GM12892 (cell line): Measurements from ENCODE around the gene ARHGAP21.

Source experiments
- DNase-seq: peaks from one replicate; pipeline ENCODE4 v3.0.0; 2011; ENCODE audit not compliant: insufficient read length
- FAIRE-seq: peaks from 2 replicates; lab custom pipeline; 2011; peaks lifted over from hg19 to GRCh38; lab: Jason Lieb, UNC
- POLR2A ChIP-seq: IDR thresholded peaks from 2 replicates; pipeline ENCODE4 v1.6.1; 2011; ENCODE audit warnings: low read depth, low read length, control low read depth
- POLR2AphosphoS5 ChIP-seq: IDR thresholded peaks from 2 replicates; pipeline ENCODE4 v1.6.1; 2011; ENCODE audit warnings: low read depth, low read length, control low read depth
- TAF1 ChIP-seq: IDR thresholded peaks from 2 replicates; pipeline ENCODE4 v1.6.1; 2011; ENCODE audit warnings: low read depth, mild to moderate bottlenecking, control low read depth, low read length, borderline replicate concordance

The ARHGAP21 gene

GRCh38 chr10:24617771-24618396 is 105.8 kb downstream of the ARHGAP21 start:
- TF ChIP-seq TAF1, result no peak
- no peak for TF ChIP-seq POLR2AphosphoS5
- no peak for TF ChIP-seq POLR2A
- FAIRE-seq (peak; percentile 60), DNase-seq (no peak)

DNA sequence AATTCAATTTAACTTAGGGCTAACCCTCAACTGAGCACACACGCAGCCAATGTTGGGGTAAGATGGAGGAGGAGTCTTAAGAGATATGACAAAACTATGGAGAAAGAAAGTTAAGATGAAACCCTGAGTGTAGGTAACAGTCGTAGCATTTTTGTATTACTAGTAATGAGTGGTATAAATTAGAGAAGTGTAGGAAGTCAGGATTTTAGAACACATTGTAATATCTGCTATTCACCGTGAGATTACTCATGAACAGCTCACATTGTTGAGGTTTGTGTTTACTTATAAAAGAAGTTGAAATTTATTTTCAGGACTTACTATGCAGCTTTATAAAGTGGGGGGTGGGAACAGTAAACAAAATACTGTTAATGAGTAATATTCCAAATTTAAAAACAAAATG is 107.2 kb downstream of the ARHGAP21 start:
- DNase-seq (no peak), FAIRE-seq (no peak)
- TF ChIP-seq TAF1 (no peak), POLR2AphosphoS5 (no peak), POLR2A (no peak)

- TF ChIP-seq TAF1, result no peak
- TF ChIP-seq POLR2A, result no peak
- TF ChIP-seq POLR2AphosphoS5, result no peak
- no peak for DNase-seq
- FAIRE-seq, result no peak
These were observed 117.7 kb downstream of the ARHGAP21 start for GRCh38 chr10:24606021-24606420.

DNA sequence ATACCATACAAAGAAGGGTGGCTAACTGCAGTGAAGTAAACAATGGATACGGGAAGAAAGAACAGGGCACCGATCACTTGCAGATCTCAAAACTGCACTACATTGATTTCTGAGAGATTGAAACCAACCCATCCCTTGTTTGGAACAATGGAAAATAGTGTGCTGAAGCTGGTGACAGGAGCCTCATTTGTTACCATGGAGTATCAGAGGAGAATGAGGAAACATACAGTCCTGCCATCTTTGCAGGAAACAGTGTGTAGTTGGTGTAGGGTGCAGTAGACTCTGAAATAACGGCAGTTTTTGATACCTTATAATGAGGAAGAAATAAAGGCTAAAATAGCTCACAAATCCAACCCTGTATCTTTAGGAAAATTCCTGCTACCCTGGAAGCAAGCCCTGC is 118.5 kb downstream of the ARHGAP21 start:
- DNase-seq, result no peak
- TF ChIP-seq POLR2AphosphoS5 (no peak), TAF1 (no peak), POLR2A (no peak)
- no peak for FAIRE-seq

DNA sequence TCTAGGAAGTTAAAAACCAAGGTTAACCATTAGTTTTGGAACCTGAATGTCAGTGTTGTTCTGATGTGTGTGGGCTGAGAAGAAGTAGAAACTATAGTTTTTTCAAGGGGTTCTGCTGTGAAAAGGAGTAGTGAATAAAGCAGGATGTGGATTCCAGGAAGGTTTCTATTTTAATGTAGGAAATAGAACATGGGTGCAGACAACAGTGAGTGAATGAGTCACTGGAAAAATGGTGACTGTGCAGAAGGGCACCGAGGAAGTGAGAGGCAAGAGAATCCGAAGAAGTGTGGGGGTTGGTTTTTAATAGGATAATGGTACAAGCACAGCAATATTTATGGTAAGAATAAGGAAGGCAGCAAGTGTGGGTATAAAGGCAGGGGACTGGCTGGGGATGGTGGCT is 120.4 kb downstream of the ARHGAP21 start:
- TF ChIP-seq POLR2AphosphoS5, result no peak
- no peak for TF ChIP-seq TAF1
- DNase-seq, result no peak
- no peak for FAIRE-seq

GRCh38 chr10:24597961-24598360 is 125.7 kb downstream of the ARHGAP21 start:
- TF ChIP-seq POLR2AphosphoS5 (no peak), POLR2A (no peak), TAF1 (no peak)
- DNase-seq, result no peak
- FAIRE-seq, result no peak

DNA sequence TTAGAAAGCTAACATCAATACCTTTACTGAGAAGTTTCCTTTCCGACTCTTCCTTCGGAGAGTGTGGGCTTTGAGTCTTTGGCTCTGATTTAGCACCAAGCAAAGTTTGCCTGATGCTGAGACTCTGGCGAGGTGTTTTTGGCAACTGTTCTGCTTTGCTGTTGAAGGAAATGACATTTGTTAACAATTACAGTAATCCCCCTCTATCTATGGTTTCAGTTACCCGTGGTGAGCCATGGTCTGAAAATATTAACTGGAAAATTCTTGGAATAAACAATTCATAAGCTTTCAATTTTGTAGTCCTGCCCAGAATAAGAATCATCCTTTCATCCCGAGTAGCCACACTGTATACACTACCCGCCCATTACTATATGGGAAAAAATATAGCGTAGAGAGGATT is 126.3 kb downstream of the ARHGAP21 start:
- no peak for TF ChIP-seq POLR2AphosphoS5
- no peak for TF ChIP-seq POLR2A
- no peak for TF ChIP-seq TAF1
- DNase-seq (no peak), FAIRE-seq (no peak)

DNA sequence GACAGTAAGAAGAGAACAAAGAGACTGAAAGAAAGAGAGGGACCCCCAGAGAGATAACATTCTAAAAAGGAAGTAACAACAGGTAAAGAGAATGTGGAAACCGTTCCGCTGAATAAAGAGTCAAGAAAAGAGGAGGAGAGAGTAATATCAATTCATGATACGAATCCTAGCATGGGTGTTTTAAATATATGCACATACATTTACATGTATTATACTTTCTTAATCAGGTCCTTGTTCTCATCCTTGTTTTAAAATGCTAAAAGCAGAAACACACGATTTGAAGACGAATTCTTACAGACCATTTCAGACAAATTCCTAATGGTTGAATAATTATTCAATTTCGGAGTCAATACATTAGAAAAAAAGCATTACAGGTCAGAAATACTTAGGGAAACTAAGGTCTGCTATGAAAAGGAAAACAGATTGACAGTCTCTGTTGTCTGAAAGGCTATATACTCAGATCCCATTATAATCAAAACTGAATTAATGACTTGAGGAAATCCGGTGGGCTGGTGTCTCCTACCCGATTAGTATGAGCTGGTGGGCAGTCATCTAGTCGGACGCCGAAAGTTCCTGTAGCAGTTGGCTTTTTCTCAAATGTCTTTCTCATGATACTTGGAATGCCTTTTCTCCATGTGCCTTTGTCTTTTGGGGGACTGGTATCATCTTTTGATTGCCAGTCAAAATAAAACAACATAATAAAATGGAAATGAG is 127.3 kb downstream of the ARHGAP21 start:
- FAIRE-seq (no peak), DNase-seq (no peak)
- TF ChIP-seq TAF1, result no peak
- TF ChIP-seq POLR2AphosphoS5, result no peak

DNA sequence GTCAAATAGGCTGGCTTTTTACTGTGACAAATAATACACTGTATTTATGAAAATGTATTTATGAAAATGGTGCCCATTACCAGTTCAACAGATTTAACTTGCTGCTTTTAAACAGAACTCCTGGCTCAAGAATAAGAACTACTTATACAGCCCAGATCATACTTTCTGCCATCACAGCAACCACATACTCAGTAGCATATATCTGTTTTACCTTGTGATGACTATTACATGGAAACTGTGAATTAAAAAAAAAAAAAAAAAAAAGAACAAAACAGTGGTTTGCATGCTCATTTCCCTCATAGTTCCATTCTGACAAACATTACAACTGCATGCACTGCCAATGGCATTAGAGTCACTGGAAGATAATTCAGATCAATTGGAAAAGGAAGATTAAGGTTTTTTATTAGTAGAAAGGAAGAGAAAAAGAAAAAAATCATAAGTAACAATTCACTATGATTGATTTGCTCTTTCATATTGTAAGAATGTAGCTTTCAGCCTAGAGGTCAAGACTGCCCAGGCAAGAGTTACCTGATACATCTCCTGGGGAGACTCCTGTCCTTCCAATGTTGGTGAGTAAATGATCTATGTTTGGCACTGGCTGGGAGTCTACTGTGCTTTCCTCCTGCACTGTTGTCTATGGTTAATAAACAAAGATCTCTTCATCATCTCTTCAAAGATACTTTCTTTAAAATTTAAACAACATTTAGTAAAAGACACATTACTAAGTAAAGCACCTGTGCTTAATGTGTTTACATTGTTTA is 132.8 kb downstream of the ARHGAP21 start:
- no peak for FAIRE-seq
- DNase-seq, result no peak
- TF ChIP-seq TAF1 (no peak), POLR2AphosphoS5 (no peak), POLR2A (no peak)

DNA sequence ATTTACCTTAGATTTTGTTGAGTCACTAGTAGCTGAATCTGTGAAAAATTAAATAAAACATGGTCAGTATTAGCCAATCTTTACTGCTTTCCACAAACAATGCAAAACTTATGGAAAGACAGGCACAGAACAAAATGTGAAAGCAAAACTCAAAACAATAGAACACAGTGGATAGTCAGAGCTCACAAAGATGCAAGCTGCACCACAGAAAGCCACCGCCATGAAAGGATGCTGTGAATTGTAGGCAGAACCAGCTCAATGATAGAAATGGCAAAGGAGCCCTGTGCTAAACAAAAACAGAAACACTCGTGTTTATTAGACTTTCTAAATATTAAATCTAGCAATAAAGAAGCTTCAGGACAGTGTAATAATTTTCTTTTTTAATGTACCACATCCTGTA is 134.4 kb downstream of the ARHGAP21 start:
- no peak for TF ChIP-seq TAF1
- TF ChIP-seq POLR2A, result no peak
- no peak for TF ChIP-seq POLR2AphosphoS5
- FAIRE-seq (no peak), DNase-seq (no peak)

- no peak for TF ChIP-seq POLR2A
- no peak for TF ChIP-seq TAF1
- no peak for TF ChIP-seq POLR2AphosphoS5
- DNase-seq, result no peak
- FAIRE-seq, result no peak
These were observed 143.8 kb downstream of the ARHGAP21 start for GRCh38 chr10:24579906-24580305.

DNA sequence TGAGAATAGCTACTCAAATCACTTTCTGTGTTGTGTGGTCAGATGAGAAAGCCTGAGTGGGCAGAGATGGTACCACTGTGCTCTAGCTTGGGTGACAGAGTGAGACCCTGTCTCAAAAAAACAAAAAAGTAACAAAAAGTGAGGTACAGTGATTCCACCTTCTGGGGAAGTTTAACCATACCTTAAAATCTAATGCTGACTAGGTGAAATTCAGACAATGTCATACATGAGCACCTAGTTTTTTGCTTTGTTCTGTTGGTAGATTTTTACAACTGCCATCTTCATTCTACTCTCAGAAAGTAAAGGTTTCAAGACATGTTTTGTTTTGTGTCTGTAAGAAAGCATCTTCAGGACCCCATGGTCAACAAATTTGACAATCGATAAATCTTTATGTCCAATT is 144.2 kb downstream of the ARHGAP21 start:
- DNase-seq (no peak), FAIRE-seq (no peak)
- no peak for TF ChIP-seq TAF1
- TF ChIP-seq POLR2AphosphoS5, result no peak
- TF ChIP-seq POLR2A, result no peak
